SU-DHL-6 (cell line): ENCODE results near the gene LRRC10B.

Experiments used
- H2AFZ ChIP-seq: fragments of 200-600 bp; sonication (generic); 2 replicates; pipeline ENCODE4 v1.6.1; 2014; ENCODE audit warnings: low read depth, mild to moderate bottlenecking, moderate library complexity, mixed read lengths, antibody characterized with exemption, low read length; ENCODE audit not compliant: severe bottlenecking
- H3F3A ChIP-seq: fragments of 200-600 bp; shearing (Covaris generic); 2 replicates; pipeline ENCODE4 v1.6.0; 2016; ENCODE audit warnings: antibody characterized with exemption, mild to moderate bottlenecking; ENCODE audit not compliant: insufficient read depth
- H3K27ac ChIP-seq: fragments of 200-600 bp; sonication (generic); 2 replicates; pipeline ENCODE4 v1.5.1; 2016; ENCODE audit warnings: low read depth, mild to moderate bottlenecking, low read length, moderate library complexity, mixed read lengths
- H3K27me3 ChIP-seq: fragments of 200-600 bp; sonication (generic), shearing (Covaris generic); 2 replicates; pipeline ENCODE4 v1.6.0; 2014; ENCODE audit warnings: mild to moderate bottlenecking, low read length
- H3K36me3 ChIP-seq: fragments of 200-600 bp; sonication (generic); 2 replicates; pipeline ENCODE4 v1.6.1; 2014; ENCODE audit warnings: mild to moderate bottlenecking, low read length, mixed read lengths
- H3K4me2 ChIP-seq: fragments of 300-600, 200-600 bp; shearing (Covaris generic), sonication (generic); 2 replicates; pipeline ENCODE4 v1.6.0; 2014; ENCODE audit warnings: low read length, low read depth, mild to moderate bottlenecking; ENCODE audit not compliant: poor library complexity, severe bottlenecking
- H3K4me3 ChIP-seq: fragments of 200-600 bp; sonication (generic); 2 replicates; pipeline ENCODE4 v1.5.1; 2014; ENCODE audit warnings: antibody characterized with exemption, low read length, mild to moderate bottlenecking, mixed read lengths; ENCODE audit not compliant: insufficient read depth, poor library complexity, severe bottlenecking
- H3K79me2 ChIP-seq: fragments of 200-600 bp; sonication (generic); 2 replicates; pipeline ENCODE4 v1.6.1; 2014; ENCODE audit warnings: mild to moderate bottlenecking, low read length, moderate library complexity; ENCODE audit not compliant: insufficient read depth
- H3K9ac ChIP-seq: fragments of 200-600 bp; sonication (generic); 2 replicates; pipeline ENCODE4 v1.7.0; 2014; ENCODE audit warnings: mild to moderate bottlenecking, low read length
- H3K9me2 ChIP-seq: fragments of 200-600 bp; sonication (generic); replicated peaks from 2 replicates; pipeline ENCODE4 v1.6.1; 2014; ENCODE audit warnings: low read length; ENCODE audit not compliant: insufficient read depth
- H3K9me3 ChIP-seq: fragments of 200-600 bp; sonication (generic); 2 replicates; pipeline ENCODE4 v1.6.1; 2014; ENCODE audit warnings: low read length, mixed read lengths; ENCODE audit not compliant: insufficient read depth
- H4K20me1 ChIP-seq: fragments of 200-600 bp; sonication (generic); 2 replicates; pipeline ENCODE4 v1.6.1; 2014; ENCODE audit warnings: low read depth, mild to moderate bottlenecking, antibody characterized with exemption, low read length, moderate library complexity, mixed read lengths
- EZH2phosphoT487 ChIP-seq: fragments of 200-600 bp; sonication (generic), shearing (Covaris generic); conservative IDR thresholded peaks from 2 replicates; pipeline ENCODE4 v1.6.1; 2018; ENCODE audit warnings: mild to moderate bottlenecking, antibody characterized with exemption, low read length, moderate library complexity, mixed read lengths
- TF ChIP-seq, protein P1 (sequence below): fragments of 200-600 bp; sonication (generic); IDR thresholded peaks from one replicate; pipeline ENCODE4 v1.5.1; 2017; ENCODE audit warnings: antibody characterized with exemption, mild to moderate bottlenecking, low read length, moderate library complexity; ENCODE audit not compliant: insufficient read depth, poor library complexity, severe bottlenecking

LRRC10B gene

DNA sequence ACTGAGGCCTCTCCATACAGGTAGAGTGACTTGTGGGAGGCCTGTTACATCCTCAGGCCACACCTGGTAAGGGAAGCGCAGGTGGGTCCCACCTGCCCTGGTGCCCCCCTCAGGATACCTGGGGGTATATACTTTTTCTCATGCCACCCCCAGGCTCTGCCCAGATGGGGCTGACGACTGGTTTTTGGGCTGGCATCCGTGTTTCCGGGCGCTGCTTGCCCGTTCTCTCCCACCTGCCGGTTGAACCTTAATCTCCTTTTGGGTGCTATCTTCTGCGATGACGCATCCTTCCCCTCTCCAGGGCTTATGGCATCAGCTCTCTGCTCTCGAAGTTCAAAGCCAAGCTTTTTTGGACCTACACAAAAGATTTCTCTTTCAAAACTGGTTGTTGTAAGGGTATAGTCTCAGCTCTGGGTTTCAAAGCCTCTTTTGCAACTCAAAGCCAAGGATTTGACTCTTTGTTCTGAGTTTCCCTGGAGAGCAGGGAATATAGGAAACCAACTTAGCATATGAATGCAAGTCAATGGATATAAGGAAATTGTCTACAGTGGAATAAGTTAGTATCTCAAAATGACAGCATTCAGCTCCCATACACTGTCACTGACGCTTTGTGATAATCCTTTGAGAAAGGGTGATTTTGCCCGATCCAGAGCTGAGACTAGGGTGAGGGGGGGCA lies 8.6 kb upstream of the LRRC10B start:
- H3F3A ChIP-seq: no peaks in the 10 kb centered on the region
- H3K79me2 ChIP-seq: no peaks in the 10 kb centered on the region
- H3K36me3 ChIP-seq: no peaks in the 10 kb centered on the region
- no peaks in the 10 kb centered on the region for H3K9me2 ChIP-seq
- no peaks in the 10 kb centered on the region for H3K27me3 ChIP-seq
- H3K9ac ChIP-seq: no peak overlapping the region
- no peak overlapping the region for H3K4me3 ChIP-seq
- no peak overlapping the region for H3K4me2 ChIP-seq
- no peaks in the 10 kb centered on the region for H4K20me1 ChIP-seq
- no peaks in the 10 kb centered on the region for H3K9me3 ChIP-seq
- TF ChIP-seq, protein P1, sequence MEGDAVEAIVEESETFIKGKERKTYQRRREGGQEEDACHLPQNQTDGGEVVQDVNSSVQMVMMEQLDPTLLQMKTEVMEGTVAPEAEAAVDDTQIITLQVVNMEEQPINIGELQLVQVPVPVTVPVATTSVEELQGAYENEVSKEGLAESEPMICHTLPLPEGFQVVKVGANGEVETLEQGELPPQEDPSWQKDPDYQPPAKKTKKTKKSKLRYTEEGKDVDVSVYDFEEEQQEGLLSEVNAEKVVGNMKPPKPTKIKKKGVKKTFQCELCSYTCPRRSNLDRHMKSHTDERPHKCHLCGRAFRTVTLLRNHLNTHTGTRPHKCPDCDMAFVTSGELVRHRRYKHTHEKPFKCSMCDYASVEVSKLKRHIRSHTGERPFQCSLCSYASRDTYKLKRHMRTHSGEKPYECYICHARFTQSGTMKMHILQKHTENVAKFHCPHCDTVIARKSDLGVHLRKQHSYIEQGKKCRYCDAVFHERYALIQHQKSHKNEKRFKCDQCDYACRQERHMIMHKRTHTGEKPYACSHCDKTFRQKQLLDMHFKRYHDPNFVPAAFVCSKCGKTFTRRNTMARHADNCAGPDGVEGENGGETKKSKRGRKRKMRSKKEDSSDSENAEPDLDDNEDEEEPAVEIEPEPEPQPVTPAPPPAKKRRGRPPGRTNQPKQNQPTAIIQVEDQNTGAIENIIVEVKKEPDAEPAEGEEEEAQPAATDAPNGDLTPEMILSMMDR: no peak
- TF ChIP-seq EZH2phosphoT487: no peak
- no peak overlapping the region for H3K27ac ChIP-seq
- no peak overlapping the region for H2AFZ ChIP-seq

DNA sequence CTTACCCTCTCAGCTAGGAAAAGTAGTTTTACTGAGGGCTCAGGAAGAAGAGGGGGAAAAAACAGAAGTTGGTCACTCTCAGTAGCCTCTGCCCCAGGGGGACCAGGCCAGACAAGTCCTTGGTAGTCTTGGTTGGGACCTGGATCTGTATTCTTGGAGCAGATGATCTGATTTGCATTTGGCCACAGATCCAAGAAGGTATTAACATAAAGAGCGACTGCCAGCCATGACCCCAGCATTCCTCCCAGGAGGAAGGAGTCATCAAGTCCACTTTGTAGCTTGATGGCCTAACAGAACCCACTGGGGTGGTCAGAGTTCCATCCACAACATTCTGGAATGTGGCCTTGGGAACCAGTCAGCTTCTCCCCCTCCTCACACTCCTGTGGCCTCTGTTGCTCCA lies 6.0 kb upstream of the LRRC10B start:
- no peak overlapping the region for H2AFZ ChIP-seq
- H3K9me2 ChIP-seq: no peaks in the 10 kb centered on the region
- H3K27ac ChIP-seq: no peak overlapping the region
- H3K9me3 ChIP-seq: no peaks in the 10 kb centered on the region
- H3K79me2 ChIP-seq: no peaks in the 10 kb centered on the region
- no peaks in the 10 kb centered on the region for H3F3A ChIP-seq
- no peaks in the 10 kb centered on the region for H3K27me3 ChIP-seq
- TF ChIP-seq, protein P1: no peak
- TF ChIP-seq EZH2phosphoT487: no peak
- no peak overlapping the region for H3K4me2 ChIP-seq
- no peaks in the 10 kb centered on the region for H4K20me1 ChIP-seq
- no peak overlapping the region for H3K4me3 ChIP-seq
- H3K9ac ChIP-seq: no peak overlapping the region
- no peaks in the 10 kb centered on the region for H3K36me3 ChIP-seq

DNA sequence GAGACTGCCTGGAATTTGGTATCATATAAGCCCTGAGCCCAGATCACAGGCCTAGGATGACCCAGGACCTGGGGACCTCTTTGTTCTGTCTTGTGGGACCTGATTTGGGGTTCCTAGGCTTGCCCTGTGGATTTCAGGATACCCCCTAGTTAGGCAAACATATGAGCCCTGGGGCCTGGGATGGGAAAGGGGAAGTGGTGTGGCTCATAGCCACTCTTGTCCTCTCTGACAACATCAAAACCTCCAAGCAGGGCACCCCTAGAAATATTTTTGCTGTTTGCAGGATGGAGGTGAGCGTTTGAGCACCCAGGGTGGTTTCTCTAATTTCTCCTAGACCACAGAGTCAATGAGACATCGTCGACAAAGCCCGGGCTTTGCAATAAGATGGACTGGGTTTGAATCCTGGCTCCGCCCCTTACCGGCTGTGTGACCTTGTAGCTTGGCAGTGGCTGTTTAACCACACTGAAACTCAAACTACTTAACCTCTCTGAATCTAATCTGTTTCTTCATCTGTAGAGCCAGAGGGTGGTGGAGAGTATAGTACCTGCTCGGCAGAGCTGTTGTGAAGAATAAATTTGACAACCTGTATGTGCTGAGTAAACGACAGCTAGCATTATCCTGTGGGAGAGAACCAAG lies 5.3 kb upstream of the LRRC10B start:
- TF ChIP-seq, protein P1: no peak
- TF ChIP-seq EZH2phosphoT487: no peak
- Histone ChIP-seq H2AFZ (no peak overlapping the region), H3K79me2 (no peaks in the 10 kb centered on the region), H3F3A (no peaks in the 10 kb centered on the region), H3K4me2 (no peak overlapping the region), H3K9me2 (no peaks in the 10 kb centered on the region), H4K20me1 (no peaks in the 10 kb centered on the region), H3K36me3 (no peaks in the 10 kb centered on the region), H3K27ac (no peak overlapping the region), H3K9ac (no peak overlapping the region), H3K27me3 (no peaks in the 10 kb centered on the region), H3K9me3 (no peaks in the 10 kb centered on the region), H3K4me3 (no peak overlapping the region)
